ENCODE measurements around the gene TEX13A. TPM values are rescaled to one million over a fixed set of nuclear protein-coding genes. Genes with fewer than 3 reads are reported as not detected.
"Not testable (repeated sequence)": the region's sequence is repeated elsewhere in the genome, so short reads cannot be mapped to it uniquely, and the experiment has no call there.

Gene TEX13A
- polyA plus RNA-seq (2012; ENCODE audit: low read depth, missing spikeins): not detected

GRCh38 chrX:105220636-105221035, at the start of gene TEX13A:
TEX13A (minus strand) TSS chrX:105220694; CDS start chrX:105220397, 297 bp downstream.
- no peak for TF ChIP-seq POU2F2 (IDR thresholded peaks at IDR 0.05; ENCODE audit: low read depth, low read length)
- TF ChIP-seq POLR2AphosphoS5 (IDR thresholded peaks at IDR 0.05; ENCODE audit: low read depth, low read length): no peak
- no peak for TF ChIP-seq PAX5 (IDR thresholded peaks at IDR 0.05; ENCODE audit: insufficient read depth, low read length, severe bottlenecking)
- no peak for TF ChIP-seq SPI1 (IDR thresholded peaks at IDR 0.05; ENCODE audit: low read depth, low read length)
- TF ChIP-seq POLR2A (IDR thresholded peaks at IDR 0.05; ENCODE audit: low read depth, low read length): no peak
- DNase-seq (ENCODE audit: insufficient read length, low spot score) (no peak), FAIRE-seq (no peak)

GRCh38 chrX:105269386-105269785, 48.9 kb upstream of the TEX13A start:
- DNase-seq (ENCODE audit: insufficient read length, low spot score) (no peak), FAIRE-seq (no peak)
- TF ChIP-seq POU2F2 (IDR thresholded peaks at IDR 0.05; ENCODE audit: low read depth, low read length): no peak
- TF ChIP-seq POLR2A (IDR thresholded peaks at IDR 0.05; ENCODE audit: low read depth, low read length): no peak
- TF ChIP-seq TAF1 (IDR thresholded peaks at IDR 0.05; ENCODE audit: low read depth, low read length): no peak
- TF ChIP-seq PAX5 (IDR thresholded peaks at IDR 0.05; ENCODE audit: insufficient read depth, low read length, severe bottlenecking): no peak
- TF ChIP-seq SPI1 (IDR thresholded peaks at IDR 0.05; ENCODE audit: low read depth, low read length): no peak
- TF ChIP-seq POLR2AphosphoS5 (IDR thresholded peaks at IDR 0.05; ENCODE audit: low read depth, low read length): no peak

- FAIRE-seq (no peak), DNase-seq (ENCODE audit: insufficient read length, low spot score) (no peak)
- TF ChIP-seq POU2F2 (IDR thresholded peaks at IDR 0.05; ENCODE audit: low read depth, low read length) (no peak), TAF1 (IDR thresholded peaks at IDR 0.05; ENCODE audit: low read depth, low read length) (no peak), POLR2AphosphoS5 (IDR thresholded peaks at IDR 0.05; ENCODE audit: low read depth, low read length) (no peak), SPI1 (IDR thresholded peaks at IDR 0.05; ENCODE audit: low read depth, low read length) (no peak), PAX5 (IDR thresholded peaks at IDR 0.05; ENCODE audit: insufficient read depth, low read length, severe bottlenecking) (no peak), POLR2A (IDR thresholded peaks at IDR 0.05; ENCODE audit: low read depth, low read length) (no peak)
These were observed 46.7 kb upstream of the TEX13A start for GRCh38 chrX:105267167-105267566.

GRCh38 chrX:105266456-105266855, 46.0 kb upstream of the TEX13A start:
- DNase-seq (ENCODE audit: insufficient read length, low spot score): no peak
- FAIRE-seq: no peak
- TF ChIP-seq POLR2A (IDR thresholded peaks at IDR 0.05; ENCODE audit: low read depth, low read length) (no peak), POLR2AphosphoS5 (IDR thresholded peaks at IDR 0.05; ENCODE audit: low read depth, low read length) (no peak), PAX5 (IDR thresholded peaks at IDR 0.05; ENCODE audit: insufficient read depth, low read length, severe bottlenecking) (no peak), POU2F2 (IDR thresholded peaks at IDR 0.05; ENCODE audit: low read depth, low read length) (no peak), SPI1 (IDR thresholded peaks at IDR 0.05; ENCODE audit: low read depth, low read length) (no peak), TAF1 (IDR thresholded peaks at IDR 0.05; ENCODE audit: low read depth, low read length) (no peak)

- no peak for FAIRE-seq
- TF ChIP-seq POU2F2 (IDR thresholded peaks at IDR 0.05; ENCODE audit: low read depth, low read length) (no peak), POLR2A (IDR thresholded peaks at IDR 0.05; ENCODE audit: low read depth, low read length) (no peak), SPI1 (IDR thresholded peaks at IDR 0.05; ENCODE audit: low read depth, low read length) (no peak), TAF1 (IDR thresholded peaks at IDR 0.05; ENCODE audit: low read depth, low read length) (no peak), POLR2AphosphoS5 (IDR thresholded peaks at IDR 0.05; ENCODE audit: low read depth, low read length) (no peak), PAX5 (IDR thresholded peaks at IDR 0.05; ENCODE audit: insufficient read depth, low read length, severe bottlenecking) (no peak)
These were observed 44.6 kb upstream of the TEX13A start for GRCh38 chrX:105265093-105265492.

GRCh38 chrX:105263801-105264200, 43.3 kb upstream of the TEX13A start:
- no peak for FAIRE-seq
- TF ChIP-seq SPI1 (IDR thresholded peaks at IDR 0.05; ENCODE audit: low read depth, low read length): no peak
- no peak for TF ChIP-seq PAX5 (IDR thresholded peaks at IDR 0.05; ENCODE audit: insufficient read depth, low read length, severe bottlenecking)
- no peak for TF ChIP-seq TAF1 (IDR thresholded peaks at IDR 0.05; ENCODE audit: low read depth, low read length)
- TF ChIP-seq POLR2AphosphoS5 (IDR thresholded peaks at IDR 0.05; ENCODE audit: low read depth, low read length): no peak
- no peak for TF ChIP-seq POU2F2 (IDR thresholded peaks at IDR 0.05; ENCODE audit: low read depth, low read length)
- no peak for TF ChIP-seq POLR2A (IDR thresholded peaks at IDR 0.05; ENCODE audit: low read depth, low read length)
- DNase-seq (ENCODE audit: insufficient read length, low spot score): no peak

More at GRCh38 chrX:105265093-105265492, 44.6 kb upstream of the TEX13A start:
- DNase-seq (ENCODE audit: insufficient read length, low spot score): no peak

GRCh38 chrX:105263171-105263570, 42.7 kb upstream of the TEX13A start:
- DNase-seq (ENCODE audit: insufficient read length, low spot score) (no peak), FAIRE-seq (no peak)
- TF ChIP-seq SPI1 (IDR thresholded peaks at IDR 0.05; ENCODE audit: low read depth, low read length) (no peak), POLR2A (IDR thresholded peaks at IDR 0.05; ENCODE audit: low read depth, low read length) (no peak), POU2F2 (IDR thresholded peaks at IDR 0.05; ENCODE audit: low read depth, low read length) (no peak), TAF1 (IDR thresholded peaks at IDR 0.05; ENCODE audit: low read depth, low read length) (no peak), PAX5 (IDR thresholded peaks at IDR 0.05; ENCODE audit: insufficient read depth, low read length, severe bottlenecking) (no peak), POLR2AphosphoS5 (IDR thresholded peaks at IDR 0.05; ENCODE audit: low read depth, low read length) (no peak)

- FAIRE-seq (no peak), DNase-seq (ENCODE audit: insufficient read length, low spot score) (no peak)
- no peak for TF ChIP-seq POLR2AphosphoS5 (IDR thresholded peaks at IDR 0.05; ENCODE audit: low read depth, low read length)
- TF ChIP-seq POLR2A (IDR thresholded peaks at IDR 0.05; ENCODE audit: low read depth, low read length): no peak
- no peak for TF ChIP-seq POU2F2 (IDR thresholded peaks at IDR 0.05; ENCODE audit: low read depth, low read length)
- TF ChIP-seq PAX5 (IDR thresholded peaks at IDR 0.05; ENCODE audit: insufficient read depth, low read length, severe bottlenecking): no peak
- no peak for TF ChIP-seq TAF1 (IDR thresholded peaks at IDR 0.05; ENCODE audit: low read depth, low read length)
- no peak for TF ChIP-seq SPI1 (IDR thresholded peaks at IDR 0.05; ENCODE audit: low read depth, low read length)
These were observed 40.0 kb upstream of the TEX13A start for GRCh38 chrX:105260291-105261043.

- TF ChIP-seq PAX5 (IDR thresholded peaks at IDR 0.05; ENCODE audit: insufficient read depth, low read length, severe bottlenecking) (no peak), SPI1 (IDR thresholded peaks at IDR 0.05; ENCODE audit: low read depth, low read length) (no peak), POU2F2 (IDR thresholded peaks at IDR 0.05; ENCODE audit: low read depth, low read length) (no peak), TAF1 (IDR thresholded peaks at IDR 0.05; ENCODE audit: low read depth, low read length) (no peak), POLR2AphosphoS5 (IDR thresholded peaks at IDR 0.05; ENCODE audit: low read depth, low read length) (no peak), POLR2A (IDR thresholded peaks at IDR 0.05; ENCODE audit: low read depth, low read length) (no peak)
- FAIRE-seq (no peak), DNase-seq (ENCODE audit: insufficient read length, low spot score) (no peak)
These were observed 20.6 kb upstream of the TEX13A start for GRCh38 chrX:105241056-105241455.

- FAIRE-seq; DNase-seq (ENCODE audit: insufficient read length, low spot score): not testable (repeated sequence)
These were observed 16.9 kb upstream of the TEX13A start for GRCh38 chrX:105237407-105237806.

Data from GM12891 (cell line).